ENCODE data around the gene ZNF286A. TPM values are rescaled to one million over a fixed set of nuclear protein-coding genes. Genes with fewer than 3 reads are reported as not detected.
A peak's percentile ranks its signal among the peaks of the same experiment; 100 is the strongest.
"Not testable (repeated sequence)": the region's sequence is repeated elsewhere in the genome, so short reads cannot be mapped to it uniquely, and the experiment has no call there.

ZNF286A gene
- total RNA-seq, 6 donors from 2014 or later: 10.0 to 23.5 (median 14.7) TPM

DNA sequence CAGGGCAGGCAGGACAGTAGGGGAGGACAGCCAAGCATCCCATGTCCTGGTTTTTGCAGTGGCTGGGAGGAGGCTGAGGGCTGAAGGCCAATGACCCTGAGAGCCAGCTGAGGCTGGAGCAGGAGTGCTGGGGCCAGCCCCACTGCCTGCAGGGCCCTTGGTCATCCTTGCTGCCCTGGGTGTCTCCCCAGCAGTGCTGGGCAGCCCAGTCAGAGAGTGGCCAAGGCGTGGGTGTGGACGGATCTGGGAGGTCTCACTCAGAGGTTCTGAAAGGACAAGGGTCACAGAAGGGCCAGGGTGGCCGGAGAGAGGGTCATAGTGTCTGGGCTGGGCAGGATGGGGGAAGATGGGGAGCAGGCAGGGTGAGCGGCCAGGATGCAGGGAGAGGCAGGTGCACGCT is 37.0 kb downstream of the ZNF286A start:
- not testable (repeated sequence) for H3K27ac ChIP-seq; H3K4me1 ChIP-seq; ATAC-seq (ENCODE audit: low FRiP score in 2 of 2); H3K9me3 ChIP-seq; H3K27me3 ChIP-seq; DNase-seq; H3K4me3 ChIP-seq; H3K36me3 ChIP-seq
- 69 to 89% methylated on average over 4 to 5 of the region's 5 CpGs for WGBS, 2 donors

DNA sequence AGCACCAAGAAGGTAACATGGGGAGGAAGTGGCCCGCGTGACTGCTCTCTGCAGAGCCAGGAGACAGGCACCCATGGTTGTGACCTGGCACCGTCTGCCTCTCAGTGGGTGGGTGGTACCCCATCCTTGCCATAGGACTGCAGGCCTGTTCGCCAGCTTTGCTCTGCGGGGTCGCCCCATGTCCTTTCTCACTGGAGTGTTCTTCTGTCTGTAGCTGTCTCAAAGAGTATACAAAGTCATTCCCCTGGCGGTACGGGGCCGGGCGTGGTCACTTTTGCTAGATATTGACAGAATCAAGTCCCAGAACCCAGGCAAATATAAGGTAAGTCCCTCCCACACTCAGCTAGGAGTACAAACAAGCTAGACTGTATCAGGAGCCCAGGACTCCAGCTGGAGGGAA is 38.5 kb downstream of the ZNF286A start:
- 89 to 93% methylated on average over 7 to 10 of the region's 10 CpGs for WGBS, 2 donors
- Histone ChIP-seq H3K27ac (no peak overlapping the region), H3K4me1 (no peaks in the 10 kb centered on the region), H3K4me3 (no peak overlapping the region), H3K36me3 (no peaks in the 10 kb centered on the region), H3K9me3 (no peaks in the 10 kb centered on the region), H3K27me3 (no peaks in the 10 kb centered on the region)
- TF ChIP-seq EP300 (IDR thresholded peaks at IDR 0.05) (no peak), POLR2AphosphoS5 (IDR thresholded peaks at IDR 0.05) (no peak), POLR2A (IDR thresholded peaks at IDR 0.05) (no peak)
- TF ChIP-seq, protein P1, sequence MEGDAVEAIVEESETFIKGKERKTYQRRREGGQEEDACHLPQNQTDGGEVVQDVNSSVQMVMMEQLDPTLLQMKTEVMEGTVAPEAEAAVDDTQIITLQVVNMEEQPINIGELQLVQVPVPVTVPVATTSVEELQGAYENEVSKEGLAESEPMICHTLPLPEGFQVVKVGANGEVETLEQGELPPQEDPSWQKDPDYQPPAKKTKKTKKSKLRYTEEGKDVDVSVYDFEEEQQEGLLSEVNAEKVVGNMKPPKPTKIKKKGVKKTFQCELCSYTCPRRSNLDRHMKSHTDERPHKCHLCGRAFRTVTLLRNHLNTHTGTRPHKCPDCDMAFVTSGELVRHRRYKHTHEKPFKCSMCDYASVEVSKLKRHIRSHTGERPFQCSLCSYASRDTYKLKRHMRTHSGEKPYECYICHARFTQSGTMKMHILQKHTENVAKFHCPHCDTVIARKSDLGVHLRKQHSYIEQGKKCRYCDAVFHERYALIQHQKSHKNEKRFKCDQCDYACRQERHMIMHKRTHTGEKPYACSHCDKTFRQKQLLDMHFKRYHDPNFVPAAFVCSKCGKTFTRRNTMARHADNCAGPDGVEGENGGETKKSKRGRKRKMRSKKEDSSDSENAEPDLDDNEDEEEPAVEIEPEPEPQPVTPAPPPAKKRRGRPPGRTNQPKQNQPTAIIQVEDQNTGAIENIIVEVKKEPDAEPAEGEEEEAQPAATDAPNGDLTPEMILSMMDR (IDR thresholded peaks at IDR 0.05): no peak
- ATAC-seq (ENCODE audit: low FRiP score in 2 of 2): no peak
- DNase-seq: peak in 1 of 2 donors; percentile 38

DNA sequence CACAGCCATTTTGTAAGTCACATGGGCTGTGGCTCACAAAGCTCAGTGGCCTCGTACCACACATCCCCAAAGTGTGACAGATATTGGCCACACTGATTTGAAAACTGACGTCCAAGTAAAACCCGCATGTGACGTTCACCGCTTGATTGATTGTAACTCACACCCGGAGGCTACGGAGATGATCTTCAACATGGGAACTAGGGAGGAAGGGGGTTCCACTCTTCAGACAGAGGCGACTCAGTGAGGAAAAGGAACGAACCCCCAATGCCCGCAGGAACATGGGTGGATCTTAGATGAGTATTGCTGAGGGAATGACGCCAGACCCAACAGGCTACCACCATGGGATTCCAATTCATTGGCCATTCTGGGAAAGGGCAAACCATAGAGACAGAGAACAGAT is 39.7 kb downstream of the ZNF286A start:
- not testable (repeated sequence) for H3K4me3 ChIP-seq; H3K4me1 ChIP-seq; H3K27me3 ChIP-seq; H3K36me3 ChIP-seq; H3K9me3 ChIP-seq; DNase-seq; ATAC-seq (ENCODE audit: low FRiP score in 2 of 2); H3K27ac ChIP-seq
- WGBS, 2 donors: 90 to 91% methylated on average over 10 to 11 of the region's 11 CpGs

DNA sequence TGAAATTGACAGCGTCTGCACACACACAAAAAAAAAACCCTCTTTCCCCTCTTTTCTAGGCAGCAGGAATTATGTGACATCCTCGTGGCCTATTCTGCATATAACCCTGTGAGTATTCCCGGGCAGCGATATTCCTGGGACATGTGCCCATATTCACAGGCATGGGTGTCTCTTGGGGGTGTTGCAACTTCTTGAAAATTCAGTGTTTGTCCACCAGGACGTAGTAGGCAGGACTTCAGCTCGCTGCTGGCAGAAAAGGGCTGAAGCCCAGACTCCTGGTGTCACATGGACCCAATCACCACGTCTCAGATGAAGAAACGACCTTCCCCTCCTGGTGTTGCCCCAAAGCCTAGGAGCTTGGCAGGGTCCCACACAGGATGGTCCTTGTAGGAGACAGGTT is 40.5 kb downstream of the ZNF286A start:
- H3K27ac ChIP-seq; ATAC-seq (ENCODE audit: low FRiP score in 2 of 2); H3K4me3 ChIP-seq; H3K36me3 ChIP-seq; DNase-seq; H3K4me1 ChIP-seq; H3K27me3 ChIP-seq; H3K9me3 ChIP-seq: not testable (repeated sequence)
- WGBS, 2 donors: 58 to 64% methylated on average over 5 to 8 of the region's 8 CpGs

DNA sequence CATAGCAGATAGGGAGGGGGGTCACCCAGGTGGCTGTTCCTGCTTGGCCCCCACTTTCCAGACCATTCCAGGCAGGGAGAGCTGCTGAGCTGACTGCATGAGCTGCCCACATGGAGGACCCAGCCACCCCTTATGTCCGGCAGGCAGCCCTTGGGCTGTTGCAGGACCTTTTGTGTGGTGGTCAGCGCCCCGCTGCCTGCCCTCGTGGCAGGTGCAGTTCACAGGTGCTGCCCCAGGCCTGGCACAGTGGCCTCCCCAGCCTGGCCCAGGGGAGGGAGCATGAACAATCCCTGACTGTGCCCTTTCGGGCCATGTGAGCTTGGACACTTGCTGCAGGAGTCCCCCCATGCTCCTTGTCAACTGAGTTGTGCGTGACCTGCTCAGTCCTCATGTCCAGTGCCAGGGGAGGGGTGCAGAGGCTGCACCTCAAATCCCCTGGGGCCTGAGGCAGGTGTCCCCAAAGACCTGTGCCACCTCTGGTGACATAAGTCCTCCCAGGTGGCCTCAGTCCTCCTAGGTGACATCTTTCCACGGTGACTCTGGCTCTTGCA is 41.1 kb downstream of the ZNF286A start:
- H3K4me3 ChIP-seq: no peak overlapping the region
- WGBS, 2 donors: 96% methylated on average over 4 of the region's 7 CpGs; no CpG with 5 or more reads in 1 of the 2 donors
- DNase-seq: peak in 1 of 2 donors; percentile 55

DNA sequence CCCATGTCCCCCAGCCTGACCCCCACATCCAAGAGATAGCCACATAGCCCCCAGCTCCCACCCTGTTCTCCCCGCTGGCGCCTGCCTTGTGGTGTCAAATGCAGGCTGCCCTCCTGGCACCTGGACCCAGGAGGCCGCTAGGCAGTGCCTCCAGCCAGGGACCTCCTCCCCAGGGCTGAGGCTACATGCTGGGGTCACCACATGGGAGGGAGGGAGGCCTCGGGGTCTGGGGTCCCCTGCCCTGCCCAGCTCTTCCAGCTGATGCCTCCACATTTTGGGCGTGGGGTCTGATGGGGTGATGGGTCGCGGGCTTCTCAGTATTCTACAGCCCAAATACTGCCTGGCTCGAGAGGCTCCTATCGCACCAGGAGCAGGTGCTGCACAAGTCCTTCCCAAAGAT is 42.1 kb downstream of the ZNF286A start:
- no peak overlapping the region for H3K4me3 ChIP-seq
- no peak overlapping the region for H3K27ac ChIP-seq
- H3K4me1 ChIP-seq: peaks cover 0 to 6% (median 0%) of the 10 kb centered on the region in 4 donors
- ATAC-seq (ENCODE audit: low FRiP score in 2 of 2) (no peak), DNase-seq (peak in 1 of 2 donors; percentile 57)
- no peaks in the 10 kb centered on the region for H3K36me3 ChIP-seq
- H3K27me3 ChIP-seq: no peaks in the 10 kb centered on the region
- H3K9me3 ChIP-seq: no peaks in the 10 kb centered on the region
- 92 to 100% methylated on average over 2 to 6 of the region's 9 CpGs for WGBS, 2 donors
- TF ChIP-seq POLR2A (IDR thresholded peaks at IDR 0.05) (no peak), POLR2AphosphoS5 (IDR thresholded peaks at IDR 0.05) (no peak), EP300 (IDR thresholded peaks at IDR 0.05) (no peak)
- TF ChIP-seq, protein P1 (IDR thresholded peaks at IDR 0.05): no peak

More for the DNA sequence above, 41.1 kb downstream of the ZNF286A start:
- TF ChIP-seq POLR2A (IDR thresholded peaks at IDR 0.05) (no peak), EP300 (IDR thresholded peaks at IDR 0.05) (no peak), POLR2AphosphoS5 (IDR thresholded peaks at IDR 0.05) (no peak)
- TF ChIP-seq, protein P1 (IDR thresholded peaks at IDR 0.05): no peak
- Histone ChIP-seq H3K36me3 (no peaks in the 10 kb centered on the region), H3K27me3 (no peaks in the 10 kb centered on the region), H3K27ac (no peak overlapping the region), H3K9me3 (no peaks in the 10 kb centered on the region), H3K4me1 (peaks cover 0 to 6% (median 0%) of the 10 kb centered on the region in 4 donors)
- no peak for ATAC-seq (ENCODE audit: low FRiP score in 2 of 2)

All from upper lobe of left lung (tissue), 6 donors.